ENCODE data around the gene SPTAN1. TPM values are rescaled to one million over a fixed set of nuclear protein-coding genes. Genes with fewer than 3 reads are reported as not detected.
"Not testable (repeated sequence)": the region's sequence is repeated elsewhere in the genome, so short reads cannot be mapped to it uniquely, and the experiment has no call there.

SPTAN1 gene
- total RNA-seq, 2 donors from 2014 or later = 294 to 337 TPM

DNA sequence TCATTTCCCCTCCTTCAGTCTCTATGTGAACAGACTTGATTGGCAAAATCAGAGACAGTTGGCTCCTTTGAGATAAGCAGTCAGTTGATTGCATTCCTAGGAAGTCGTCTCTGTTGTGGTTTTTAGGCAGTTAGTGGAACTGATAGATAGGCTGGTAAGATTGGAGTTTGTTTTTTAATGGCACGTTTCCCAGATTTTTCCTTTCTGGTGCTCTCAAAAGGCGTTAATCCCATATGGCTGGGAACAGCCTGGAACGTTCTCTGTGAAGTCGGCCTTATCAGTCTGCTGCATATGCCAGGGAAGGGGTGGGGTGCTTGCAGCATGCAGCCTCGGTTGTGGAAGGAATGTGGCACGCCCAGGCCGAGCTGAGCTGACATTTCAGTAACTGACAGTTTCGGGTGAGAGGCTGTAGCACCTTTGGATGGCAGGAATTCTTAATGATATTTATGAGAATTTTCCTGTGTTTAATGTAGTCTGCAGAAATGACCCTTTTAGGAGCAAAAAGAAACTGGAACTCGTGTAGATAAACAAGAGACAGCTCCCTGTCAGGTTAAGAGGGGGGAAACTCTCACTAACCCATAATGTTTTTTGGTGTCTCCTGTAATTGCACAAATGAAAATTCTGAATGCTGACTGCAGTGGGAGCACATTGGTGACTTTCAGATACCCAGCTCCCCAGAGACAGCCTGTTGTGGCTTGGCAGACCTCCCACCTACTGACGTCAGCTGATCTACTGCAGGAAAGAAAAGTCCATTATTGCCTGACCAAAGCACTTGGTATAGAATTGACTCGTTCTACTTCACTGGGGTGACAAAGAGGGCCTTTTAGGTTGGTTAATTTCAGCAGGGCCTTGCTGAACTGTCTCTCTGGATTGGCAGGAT lies 6.3 kb downstream of the SPTAN1 start:
- H3K27me3 Mint-ChIP-seq = no peaks in the 10 kb centered on the region
- peak; percentile 76 for ATAC-seq (replicated peaks)
- peaks cover 22% of the 10 kb centered on the region for H3K4me1 Mint-ChIP-seq
- peak overlapping the region; percentile 73 for H3K27ac Mint-ChIP-seq
- no peaks in the 10 kb centered on the region for H3K9me3 Mint-ChIP-seq
- H3K4me3 Mint-ChIP-seq = no peak overlapping the region
- peaks cover 35% of the 10 kb centered on the region for H3K36me3 Mint-ChIP-seq (ENCODE audit: low read depth)

DNA sequence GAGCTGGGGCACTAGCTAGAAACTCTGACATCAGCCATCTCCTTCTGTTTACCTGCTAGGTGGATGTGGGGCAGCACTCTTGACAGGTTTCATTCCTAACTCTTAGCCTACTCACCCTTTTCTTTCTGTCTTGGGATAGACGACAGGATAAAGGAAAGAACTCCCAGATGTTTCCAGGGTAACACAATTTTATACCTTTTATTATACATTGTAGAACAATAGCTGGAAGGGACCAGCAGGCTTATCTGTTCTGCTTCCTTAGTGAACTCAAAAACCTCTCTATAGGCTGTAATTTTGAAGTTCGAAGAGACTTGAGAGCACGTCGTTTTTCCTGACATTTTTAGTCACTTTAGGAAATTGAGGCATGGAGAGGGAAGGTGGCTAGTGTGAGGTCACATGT lies 13.2 kb downstream of the SPTAN1 start:
- Mint-ChIP-seq H3K27me3 (no peaks in the 10 kb centered on the region), H3K36me3 (ENCODE audit: low read depth) (peaks cover 84% of the 10 kb centered on the region), H3K9me3 (no peaks in the 10 kb centered on the region), H3K4me3 (no peak overlapping the region), H3K4me1 (peaks cover 11% of the 10 kb centered on the region), H3K27ac (peak overlapping the region; percentile 18)
- ATAC-seq (replicated peaks) = no peak

DNA sequence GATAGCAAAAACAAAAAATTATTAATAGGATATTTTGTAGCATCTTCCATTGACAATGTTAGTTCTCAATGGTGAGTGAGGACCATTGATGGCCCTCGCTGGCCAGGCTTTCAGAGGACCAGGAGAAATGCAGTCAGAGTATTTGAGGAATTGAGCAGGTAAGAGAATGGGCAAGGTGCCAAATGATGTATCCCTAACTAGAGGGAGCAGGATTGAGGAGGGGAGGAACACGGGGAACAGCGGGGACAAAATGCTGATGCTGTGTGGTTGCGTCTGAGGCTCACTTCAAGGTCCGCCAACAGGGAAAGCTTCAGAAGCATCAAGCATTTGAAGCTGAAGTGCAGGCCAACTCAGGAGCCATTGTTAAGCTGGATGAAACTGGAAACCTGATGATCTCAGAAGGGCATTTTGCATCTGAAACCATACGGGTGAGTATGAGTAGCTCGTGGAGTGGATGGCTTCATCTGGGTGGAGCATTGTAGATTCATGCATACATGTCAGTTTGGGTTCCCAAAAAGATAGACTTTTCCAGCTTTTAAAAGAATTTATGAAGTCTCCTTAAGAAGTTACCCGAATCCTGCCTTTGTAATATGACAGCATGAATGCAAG lies 16.2 kb downstream of the SPTAN1 start:
- no peaks in the 10 kb centered on the region for H3K9me3 Mint-ChIP-seq
- ATAC-seq (replicated peaks) = peak; percentile 78
- peaks cover 93% of the 10 kb centered on the region for H3K36me3 Mint-ChIP-seq (ENCODE audit: low read depth)

DNA sequence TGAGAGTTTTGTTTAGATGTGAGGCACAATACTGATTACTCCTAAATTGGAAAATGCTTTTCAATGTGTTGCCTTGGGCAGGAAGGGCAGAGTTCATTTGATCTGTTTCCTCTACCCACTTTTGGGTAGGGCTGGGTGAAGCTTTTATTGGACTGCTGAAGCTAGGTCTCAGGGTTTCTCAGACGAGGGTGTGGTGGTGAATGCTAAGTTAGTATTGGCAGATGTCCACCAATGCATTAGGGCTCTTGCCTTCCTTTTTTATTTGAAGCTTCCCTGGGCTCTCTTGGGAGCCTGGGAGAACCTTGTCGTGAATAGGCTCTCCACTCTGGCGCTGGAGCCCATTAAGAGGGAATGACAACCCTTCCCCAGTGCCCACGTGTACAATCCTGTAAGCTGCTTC lies 23.1 kb downstream of the SPTAN1 start:
- no peak overlapping the region for H3K4me3 Mint-ChIP-seq
- H3K9me3 Mint-ChIP-seq = no peaks in the 10 kb centered on the region
- peaks cover 96% of the 10 kb centered on the region for H3K36me3 Mint-ChIP-seq (ENCODE audit: low read depth)
- no peaks in the 10 kb centered on the region for H3K27me3 Mint-ChIP-seq
- H3K27ac Mint-ChIP-seq = peak overlapping the region; percentile 33
- ATAC-seq (replicated peaks) = no peak
- peaks cover 11% of the 10 kb centered on the region for H3K4me1 Mint-ChIP-seq

More for the DNA sequence above, 16.2 kb downstream of the SPTAN1 start:
- Mint-ChIP-seq H3K27me3 (no peaks in the 10 kb centered on the region), H3K4me3 (no peak overlapping the region), H3K27ac (peak overlapping the region; percentile 34), H3K4me1 (peaks cover 21% of the 10 kb centered on the region)

DNA sequence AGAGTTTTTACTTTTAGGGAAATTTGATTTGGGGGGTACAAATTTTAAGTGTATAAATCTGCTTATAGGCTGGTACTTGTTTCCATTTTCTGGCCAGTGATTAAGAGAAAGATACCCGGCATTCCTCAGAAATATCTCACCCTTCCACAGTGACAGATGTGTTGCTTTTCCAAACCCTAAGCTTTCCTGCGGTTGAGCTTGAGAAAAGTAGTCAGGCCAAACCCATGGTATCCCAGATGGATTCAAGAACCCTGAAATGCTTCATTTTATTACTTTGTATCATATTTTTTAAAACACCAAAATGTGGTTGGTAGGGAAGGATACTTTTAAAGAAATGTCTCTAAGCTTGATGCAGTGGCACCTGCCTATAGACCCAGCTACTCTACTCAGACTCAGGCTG lies 23.5 kb downstream of the SPTAN1 start:
- Mint-ChIP-seq H3K27me3 (no peaks in the 10 kb centered on the region), H3K27ac (no peak overlapping the region), H3K36me3 (ENCODE audit: low read depth) (peaks cover 96% of the 10 kb centered on the region), H3K4me3 (no peak overlapping the region), H3K9me3 (no peaks in the 10 kb centered on the region), H3K4me1 (peaks cover 11% of the 10 kb centered on the region)
- no peak for ATAC-seq (replicated peaks)

DNA sequence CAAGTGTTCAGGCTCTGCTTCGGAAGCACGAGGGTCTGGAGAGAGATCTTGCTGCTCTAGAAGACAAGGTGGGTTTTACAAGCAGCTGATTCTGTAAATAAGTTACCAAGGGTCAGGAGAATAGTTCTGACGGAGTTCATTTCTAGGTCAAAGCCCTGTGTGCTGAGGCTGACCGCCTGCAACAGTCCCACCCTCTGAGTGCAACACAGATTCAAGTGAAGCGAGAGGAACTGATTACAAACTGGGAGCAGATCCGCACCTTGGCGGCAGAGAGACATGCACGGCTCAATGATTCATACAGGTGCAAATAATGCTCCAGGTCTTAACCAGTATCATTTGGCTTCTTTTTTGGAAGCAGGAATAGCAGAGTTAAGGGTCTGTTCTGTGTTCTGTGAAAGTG lies 24.8 kb downstream of the SPTAN1 start:
- no peaks in the 10 kb centered on the region for H3K9me3 Mint-ChIP-seq
- no peaks in the 10 kb centered on the region for H3K27me3 Mint-ChIP-seq

DNA sequence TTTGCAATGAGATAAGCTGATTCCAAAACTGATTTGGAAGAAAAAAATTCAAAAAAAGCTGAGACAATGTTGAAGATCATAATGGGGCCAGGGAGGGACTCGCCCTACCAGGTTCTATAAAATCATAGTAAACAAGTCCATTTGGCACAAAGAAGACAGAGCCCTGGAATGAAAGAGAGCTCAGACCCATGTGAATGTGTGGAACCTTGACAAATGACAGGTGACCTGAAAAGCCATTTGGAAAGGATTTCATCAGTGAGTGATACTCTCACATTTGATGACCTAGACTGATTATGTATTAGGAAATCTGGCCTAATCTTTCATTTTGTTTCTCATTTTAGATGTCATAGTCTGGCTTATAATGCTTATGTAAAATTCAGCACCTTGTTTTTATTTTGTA lies 26.8 kb downstream of the SPTAN1 start:
- Mint-ChIP-seq H3K27me3 (no peaks in the 10 kb centered on the region), H3K27ac (peak overlapping the region; percentile 80), H3K4me1 (no peaks in the 10 kb centered on the region), H3K36me3 (ENCODE audit: low read depth) (peaks cover 99% of the 10 kb centered on the region), H3K4me3 (no peak overlapping the region), H3K9me3 (no peaks in the 10 kb centered on the region)
- no peak for ATAC-seq (replicated peaks)

More for the DNA sequence above, 24.8 kb downstream of the SPTAN1 start:
- H3K4me1 Mint-ChIP-seq = peaks cover 7% of the 10 kb centered on the region
- H3K4me3 Mint-ChIP-seq = no peak overlapping the region
- no peak for ATAC-seq (replicated peaks)
- H3K27ac Mint-ChIP-seq = peak overlapping the region; percentile 48
- H3K36me3 Mint-ChIP-seq (ENCODE audit: low read depth) = peaks cover 99% of the 10 kb centered on the region

DNA sequence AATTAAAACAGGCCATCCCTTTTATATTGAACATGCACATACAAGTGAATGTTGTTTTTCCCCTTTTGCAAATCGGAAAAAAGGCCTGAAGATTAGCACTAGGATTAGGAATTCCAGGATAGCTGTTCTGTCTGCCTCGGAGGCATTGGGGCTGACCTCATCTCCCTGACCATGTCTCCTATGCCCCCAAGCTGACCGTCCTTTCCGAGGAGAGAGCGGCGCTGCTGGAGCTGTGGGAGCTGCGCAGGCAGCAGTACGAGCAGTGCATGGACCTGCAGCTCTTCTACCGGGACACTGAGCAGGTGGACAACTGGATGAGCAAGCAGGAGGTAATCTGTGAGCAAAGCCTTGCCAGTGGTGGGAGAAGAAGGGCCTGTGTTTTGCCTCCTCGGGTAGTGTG lies 28.3 kb downstream of the SPTAN1 start:
- Mint-ChIP-seq H3K36me3 (ENCODE audit: low read depth) (peaks cover 99% of the 10 kb centered on the region), H3K27me3 (no peaks in the 10 kb centered on the region), H3K27ac (no peak overlapping the region), H3K4me1 (peaks cover 3% of the 10 kb centered on the region), H3K9me3 (no peaks in the 10 kb centered on the region), H3K4me3 (no peak overlapping the region)
- no peak for ATAC-seq (replicated peaks)

DNA sequence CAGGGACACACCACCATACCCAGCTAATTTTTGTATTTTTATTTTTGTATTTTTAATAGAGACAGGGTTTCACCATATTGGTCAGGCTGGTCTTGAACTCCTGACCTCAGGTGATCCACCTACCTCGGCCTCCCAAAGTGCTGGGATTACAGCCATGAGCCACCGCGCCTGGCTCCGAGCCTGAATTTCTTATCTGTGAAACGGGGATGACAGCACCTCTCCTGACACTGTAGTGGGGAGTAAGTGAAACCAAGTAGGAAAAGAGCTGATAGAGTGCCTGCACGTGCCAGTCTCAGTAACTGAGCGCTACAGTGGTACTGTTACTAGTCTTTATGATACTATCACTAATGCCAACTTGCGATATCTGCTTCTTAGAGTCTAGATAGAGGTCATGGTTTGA lies 32.8 kb downstream of the SPTAN1 start:
- ATAC-seq (replicated peaks); H3K27me3 Mint-ChIP-seq; H3K9me3 Mint-ChIP-seq; H3K4me3 Mint-ChIP-seq: not testable (repeated sequence)
- Mint-ChIP-seq H3K4me1 (peaks cover 11% of the 10 kb centered on the region), H3K36me3 (ENCODE audit: low read depth) (peaks cover 100% of the 10 kb centered on the region), H3K27ac (peak overlapping the region; percentile 54)

DNA sequence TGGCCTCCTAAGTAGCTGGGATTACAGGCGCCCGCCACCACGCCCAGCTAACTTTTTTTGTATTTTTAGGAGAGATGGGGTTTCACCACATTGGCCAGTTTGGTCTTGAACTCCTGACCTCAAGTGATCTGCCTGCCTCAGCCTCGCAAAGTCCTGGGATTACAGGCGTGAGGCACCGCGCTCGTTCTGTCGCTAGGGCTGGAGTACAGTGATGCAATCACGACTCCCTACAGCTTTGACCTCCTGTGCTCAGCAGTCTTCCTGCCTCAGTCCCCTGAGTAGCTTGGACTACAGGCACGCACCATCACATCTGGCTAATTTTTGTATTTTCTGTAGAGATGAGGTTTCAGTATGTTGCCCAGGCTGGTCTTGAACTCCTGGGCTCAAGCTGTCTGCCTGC lies 34.5 kb downstream of the SPTAN1 start:
- H3K36me3 Mint-ChIP-seq (ENCODE audit: low read depth) = peaks cover 100% of the 10 kb centered on the region
- H3K9me3 Mint-ChIP-seq, H3K27me3 Mint-ChIP-seq: not testable (repeated sequence)
- peak; percentile 38 for ATAC-seq (replicated peaks)
- H3K27ac Mint-ChIP-seq = peak overlapping the region; percentile 91
- H3K4me3 Mint-ChIP-seq = peak overlapping the region; percentile 49
- H3K4me1 Mint-ChIP-seq = peaks cover 11% of the 10 kb centered on the region

DNA sequence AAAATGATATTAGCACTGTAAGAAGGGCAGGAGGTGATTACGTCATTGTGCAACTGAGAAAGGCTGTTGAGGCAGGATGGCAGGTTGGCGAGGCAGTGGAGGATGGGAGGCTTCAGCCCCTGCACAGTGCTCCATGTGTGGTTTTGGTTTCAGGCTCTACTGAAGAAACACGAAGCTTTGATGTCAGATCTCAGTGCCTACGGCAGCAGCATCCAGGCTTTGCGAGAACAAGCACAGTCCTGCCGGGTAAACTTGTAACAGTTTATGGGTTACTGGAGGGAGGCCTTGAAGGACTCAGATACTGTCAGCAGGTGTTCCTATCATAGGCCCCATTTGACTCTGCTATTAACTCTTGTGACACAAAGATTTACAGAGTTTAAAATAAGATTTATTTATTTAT lies 35.1 kb downstream of the SPTAN1 start:
- H3K4me3 Mint-ChIP-seq = peak overlapping the region; percentile 49
- H3K9me3 Mint-ChIP-seq = no peaks in the 10 kb centered on the region
- ATAC-seq (replicated peaks) = peak; percentile 96
- H3K27me3 Mint-ChIP-seq = no peaks in the 10 kb centered on the region
- peaks cover 100% of the 10 kb centered on the region for H3K36me3 Mint-ChIP-seq (ENCODE audit: low read depth)
- H3K4me1 Mint-ChIP-seq = peaks cover 11% of the 10 kb centered on the region
- peak overlapping the region; percentile 91 for H3K27ac Mint-ChIP-seq

DNA sequence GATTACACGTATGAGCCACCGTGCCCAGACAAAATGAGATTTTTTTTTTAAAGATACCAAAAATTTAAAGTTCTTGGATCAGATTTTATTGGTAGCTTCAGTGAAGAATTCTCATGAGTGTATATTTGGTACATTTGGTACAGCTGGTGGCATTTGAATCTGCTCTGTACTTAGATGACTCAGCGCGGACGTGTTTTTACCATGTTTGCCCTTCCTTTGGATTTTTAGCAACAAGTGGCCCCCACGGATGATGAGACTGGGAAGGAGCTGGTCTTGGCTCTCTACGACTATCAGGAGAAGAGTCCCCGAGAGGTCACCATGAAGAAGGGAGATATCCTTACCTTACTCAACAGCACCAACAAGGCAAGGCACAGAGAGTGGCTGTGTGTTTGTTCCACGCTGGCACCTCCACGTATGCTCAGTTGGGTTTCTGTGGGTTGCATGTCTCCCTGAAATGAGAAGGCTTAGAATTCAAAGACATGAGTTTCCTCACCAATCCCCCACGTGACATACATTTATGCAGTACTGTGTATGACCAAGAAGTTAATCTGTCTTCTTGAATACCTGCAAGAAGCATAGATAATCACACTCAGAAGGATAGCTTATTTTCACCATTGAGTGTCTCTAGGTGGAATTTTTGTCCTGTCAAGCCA lies 36.3 kb downstream of the SPTAN1 start:
- H3K36me3 Mint-ChIP-seq (ENCODE audit: low read depth) = peaks cover 100% of the 10 kb centered on the region
- no peak for ATAC-seq (replicated peaks)
- peak overlapping the region; percentile 15 for H3K27ac Mint-ChIP-seq
- no peak overlapping the region for H3K4me3 Mint-ChIP-seq
- no peaks in the 10 kb centered on the region for H3K9me3 Mint-ChIP-seq
- peaks cover 11% of the 10 kb centered on the region for H3K4me1 Mint-ChIP-seq
- no peaks in the 10 kb centered on the region for H3K27me3 Mint-ChIP-seq

DNA sequence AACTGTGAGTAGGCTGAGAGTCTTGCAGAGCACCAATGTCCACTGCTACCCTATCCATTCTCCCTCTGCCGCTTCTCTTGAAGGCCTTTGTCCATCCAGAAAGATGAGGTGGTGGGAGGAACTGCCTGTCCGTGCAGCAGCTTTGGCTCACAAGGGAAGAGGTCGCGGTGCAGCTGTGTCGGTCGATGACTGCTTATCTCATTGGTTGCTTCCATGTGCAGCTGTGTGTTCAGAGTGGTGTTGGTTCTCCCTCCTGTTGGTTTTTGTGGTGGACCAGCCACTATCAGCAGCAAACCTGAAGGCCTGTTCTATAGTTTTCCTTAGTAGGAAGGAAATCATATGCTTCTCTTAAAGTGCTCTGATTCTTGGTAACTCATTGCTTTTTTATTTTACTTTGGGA lies 40.7 kb downstream of the SPTAN1 start:
- H3K36me3 Mint-ChIP-seq (ENCODE audit: low read depth) = peaks cover 100% of the 10 kb centered on the region
- no peak overlapping the region for H3K4me3 Mint-ChIP-seq
- H3K27me3 Mint-ChIP-seq = no peaks in the 10 kb centered on the region
- no peaks in the 10 kb centered on the region for H3K4me1 Mint-ChIP-seq
- no peaks in the 10 kb centered on the region for H3K9me3 Mint-ChIP-seq
- no peak overlapping the region for H3K27ac Mint-ChIP-seq
- ATAC-seq (replicated peaks) = no peak

DNA sequence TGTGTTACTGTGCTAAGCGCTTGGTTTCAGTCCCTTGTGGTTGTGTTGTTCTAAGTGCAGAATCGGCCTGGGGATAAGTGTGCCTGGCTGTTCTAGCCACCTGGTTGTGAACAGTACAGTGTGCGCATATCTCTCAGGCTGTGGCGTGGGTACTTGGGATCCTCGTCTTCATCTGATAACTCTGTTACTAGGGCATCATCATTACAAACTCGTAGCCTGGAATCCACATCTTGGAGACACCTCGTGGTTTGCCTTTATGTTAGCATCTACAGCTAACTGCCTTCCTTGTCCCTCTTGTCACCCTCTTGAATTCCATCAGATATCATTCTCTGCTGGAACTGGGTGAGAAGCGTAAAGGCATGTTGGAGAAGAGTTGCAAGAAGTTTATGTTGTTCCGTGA lies 41.5 kb downstream of the SPTAN1 start:
- no peak overlapping the region for H3K27ac Mint-ChIP-seq
- H3K9me3 Mint-ChIP-seq = no peaks in the 10 kb centered on the region
- ATAC-seq (replicated peaks) = no peak
- H3K4me1 Mint-ChIP-seq = no peaks in the 10 kb centered on the region
- H3K4me3 Mint-ChIP-seq = no peak overlapping the region
- no peaks in the 10 kb centered on the region for H3K27me3 Mint-ChIP-seq
- peaks cover 100% of the 10 kb centered on the region for H3K36me3 Mint-ChIP-seq (ENCODE audit: low read depth)

DNA sequence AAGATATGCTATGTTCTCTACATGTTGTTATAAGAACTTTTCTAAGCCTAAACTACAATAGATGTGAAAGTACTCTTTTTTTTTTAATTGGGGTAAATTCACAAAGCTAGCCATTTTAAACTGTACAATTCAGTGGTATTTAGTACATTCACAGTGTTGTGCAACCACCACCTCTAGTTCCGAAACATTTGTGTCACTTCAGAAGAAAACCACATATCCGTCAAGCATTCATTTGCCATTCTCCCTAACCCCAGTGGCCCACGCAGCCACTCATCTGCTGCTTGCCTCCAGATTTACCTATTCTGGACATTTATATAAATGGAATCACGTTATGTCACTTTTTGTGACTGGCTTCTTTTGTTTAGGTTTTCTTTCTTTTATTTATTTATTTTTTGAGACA lies 43.1 kb downstream of the SPTAN1 start:
- peaks cover 100% of the 10 kb centered on the region for H3K36me3 Mint-ChIP-seq (ENCODE audit: low read depth)
- no peak for ATAC-seq (replicated peaks)
- no peak overlapping the region for H3K4me3 Mint-ChIP-seq
- H3K27ac Mint-ChIP-seq = no peak overlapping the region
- H3K27me3 Mint-ChIP-seq = no peaks in the 10 kb centered on the region
- no peaks in the 10 kb centered on the region for H3K9me3 Mint-ChIP-seq
- peaks cover 6% of the 10 kb centered on the region for H3K4me1 Mint-ChIP-seq
